C4-2B (cell line): ENCODE results near the gene GSDMA.

Experiments
- H3K27ac ChIP-seq: fragments of 450-650 bp; 2 replicates; pipeline ENCODE4 v1.5.1; 2017
- ZFX ChIP-seq: fragments of 450-650 bp; IDR thresholded peaks from 2 replicates; pipeline ENCODE4 v1.6.1; 2017
- TF ChIP-seq, protein P1 (sequence below): fragments of 450-650 bp; conservative IDR thresholded peaks from 2 replicates; pipeline ENCODE4 v1.5.1; 2017; ENCODE audit warnings: mild to moderate bottlenecking

Gene GSDMA

DNA sequence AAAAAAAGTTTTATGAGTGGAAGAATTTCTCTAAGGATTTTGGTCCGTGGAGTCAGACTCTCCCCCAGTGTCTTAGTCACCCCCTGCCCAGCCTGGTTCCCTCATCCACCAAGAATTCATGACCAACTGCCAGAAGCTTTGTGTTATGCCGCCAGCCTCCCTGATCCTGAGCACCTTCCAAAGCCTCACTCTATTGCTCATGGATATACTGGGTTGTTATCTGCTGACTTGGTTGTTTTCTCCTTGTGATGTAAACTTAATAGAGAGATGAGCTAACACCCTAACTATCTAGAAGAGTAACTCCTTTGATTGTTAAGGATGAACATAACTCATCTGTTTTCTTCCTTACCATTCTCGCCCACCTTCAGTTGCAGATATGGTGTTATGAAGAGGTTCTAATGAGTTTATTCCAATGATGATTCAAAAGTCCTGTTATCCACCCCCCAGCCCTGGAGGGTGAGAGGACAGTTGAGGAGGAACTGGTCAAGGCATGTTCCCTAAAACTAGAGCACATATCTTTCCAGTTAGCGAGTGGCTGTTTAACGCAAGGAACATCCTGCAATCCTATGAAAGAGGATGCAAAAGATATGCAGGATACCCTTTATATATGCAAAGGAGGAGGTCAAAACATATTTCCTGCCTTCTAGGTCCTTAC lies 16.3 kb downstream of the GSDMA start:
- no peak overlapping the region for H3K27ac ChIP-seq

DNA sequence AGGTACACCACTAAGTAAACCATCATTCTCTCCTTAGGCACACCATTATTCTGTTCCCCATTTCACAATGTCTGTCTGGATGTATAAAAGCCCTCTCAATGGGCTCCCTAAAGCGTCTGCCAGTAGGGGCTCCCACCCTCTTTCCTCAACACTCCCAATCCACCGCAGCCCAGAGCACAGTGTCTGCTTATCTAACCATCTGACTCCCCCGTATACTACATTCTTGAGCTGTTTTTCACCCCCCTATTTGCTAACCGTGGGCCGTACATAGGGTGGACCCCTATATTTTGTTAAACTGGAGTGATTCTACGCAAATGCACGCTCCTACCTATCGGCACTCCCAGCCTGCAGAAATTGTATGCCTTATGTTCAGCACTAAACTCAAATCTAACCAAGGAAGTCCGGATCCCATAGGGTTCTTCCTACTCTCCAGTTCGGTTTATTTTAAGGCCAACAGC lies 17.1 kb downstream of the GSDMA start:
- peak overlapping the region; percentile 97 for H3K27ac ChIP-seq
- TF ChIP-seq ZFX, result no peak
- TF ChIP-seq, protein P1, sequence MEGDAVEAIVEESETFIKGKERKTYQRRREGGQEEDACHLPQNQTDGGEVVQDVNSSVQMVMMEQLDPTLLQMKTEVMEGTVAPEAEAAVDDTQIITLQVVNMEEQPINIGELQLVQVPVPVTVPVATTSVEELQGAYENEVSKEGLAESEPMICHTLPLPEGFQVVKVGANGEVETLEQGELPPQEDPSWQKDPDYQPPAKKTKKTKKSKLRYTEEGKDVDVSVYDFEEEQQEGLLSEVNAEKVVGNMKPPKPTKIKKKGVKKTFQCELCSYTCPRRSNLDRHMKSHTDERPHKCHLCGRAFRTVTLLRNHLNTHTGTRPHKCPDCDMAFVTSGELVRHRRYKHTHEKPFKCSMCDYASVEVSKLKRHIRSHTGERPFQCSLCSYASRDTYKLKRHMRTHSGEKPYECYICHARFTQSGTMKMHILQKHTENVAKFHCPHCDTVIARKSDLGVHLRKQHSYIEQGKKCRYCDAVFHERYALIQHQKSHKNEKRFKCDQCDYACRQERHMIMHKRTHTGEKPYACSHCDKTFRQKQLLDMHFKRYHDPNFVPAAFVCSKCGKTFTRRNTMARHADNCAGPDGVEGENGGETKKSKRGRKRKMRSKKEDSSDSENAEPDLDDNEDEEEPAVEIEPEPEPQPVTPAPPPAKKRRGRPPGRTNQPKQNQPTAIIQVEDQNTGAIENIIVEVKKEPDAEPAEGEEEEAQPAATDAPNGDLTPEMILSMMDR, result no peak

More for the DNA sequence above, 16.3 kb downstream of the GSDMA start:
- TF ChIP-seq, protein P1, result no peak
- no peak for TF ChIP-seq ZFX

DNA sequence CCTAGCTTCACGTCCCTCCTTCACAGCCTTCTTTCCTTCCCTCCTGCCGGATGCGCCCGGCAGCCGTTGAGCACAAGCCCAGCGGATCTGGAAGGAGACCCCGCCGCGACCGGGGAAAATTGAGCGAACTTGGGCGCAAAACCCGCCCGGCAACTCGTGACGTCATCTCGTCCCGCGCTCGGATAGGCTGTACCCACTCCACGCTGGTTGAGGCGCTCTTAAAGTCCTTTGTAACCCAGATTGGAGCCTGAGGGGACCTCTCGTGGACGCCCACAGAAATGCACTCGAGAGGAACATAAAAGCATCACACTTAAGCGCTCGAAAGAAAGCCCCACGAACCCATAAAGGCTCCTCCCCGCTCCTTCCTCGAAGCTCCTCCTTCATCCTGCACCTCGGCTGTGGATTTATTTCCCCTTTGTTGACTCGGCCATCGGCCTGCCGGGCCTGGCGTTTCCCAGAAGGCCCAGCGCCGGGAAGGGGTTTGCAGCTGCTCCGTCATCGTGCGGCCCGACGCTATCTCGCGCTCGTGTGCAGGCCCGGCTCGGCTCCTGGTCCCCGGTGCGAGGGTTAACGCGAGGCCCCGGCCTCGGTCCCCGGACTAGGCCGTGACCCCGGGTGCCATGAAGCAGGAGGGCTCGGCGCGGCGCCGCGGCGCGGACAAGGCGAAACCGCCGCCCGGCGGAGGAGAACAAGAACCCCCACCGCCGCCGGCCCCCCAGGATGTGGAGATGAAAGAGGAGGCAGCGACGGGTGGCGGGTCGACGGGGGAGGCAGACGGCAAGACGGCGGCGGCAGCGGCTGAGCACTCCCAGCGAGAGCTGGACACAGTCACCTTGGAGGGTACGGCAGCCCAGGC lies 17.8 kb downstream of the GSDMA start, which contains the start of gene PSMD3:
TSS of gene PSMD3 (plus strand) at position 457 of the 856 bp plus-strand sequence. CDS start at position 621, 164 bp downstream.
- H3K27ac ChIP-seq, result peak within 1 kb of the TSS; percentile 97
- TF ChIP-seq ZFX, result peak; percentile 100
- TF ChIP-seq, protein P1, result peak; percentile 88

DNA sequence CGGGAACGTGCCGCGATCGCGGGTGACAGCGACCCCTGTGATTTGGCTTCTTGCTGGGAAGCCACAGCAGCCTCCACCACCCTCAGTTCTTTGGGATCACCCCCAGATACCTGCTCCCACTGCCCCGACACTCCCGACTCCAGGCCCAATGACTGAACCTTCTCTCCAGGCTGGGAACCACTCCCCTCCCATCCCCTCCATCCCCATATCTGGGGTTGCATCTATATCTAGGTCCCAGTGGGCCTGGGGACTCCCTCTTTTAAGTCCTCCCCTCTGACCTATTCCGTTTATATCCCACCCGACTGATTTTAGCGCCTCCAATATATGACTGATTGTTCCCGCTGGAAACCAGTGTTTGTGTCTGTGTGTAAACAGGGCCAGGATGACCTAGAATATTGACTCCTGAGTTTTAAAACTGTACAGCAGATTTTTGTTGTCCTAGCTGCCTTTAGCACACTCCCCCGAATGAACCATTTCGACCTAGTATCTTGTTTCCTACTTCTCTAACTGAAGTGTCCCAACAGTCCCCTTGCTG lies 18.5 kb downstream of the GSDMA start:
- H3K27ac ChIP-seq, result peak overlapping the region; percentile 97
- TF ChIP-seq, protein P1, result no peak
- no peak for TF ChIP-seq ZFX

DNA sequence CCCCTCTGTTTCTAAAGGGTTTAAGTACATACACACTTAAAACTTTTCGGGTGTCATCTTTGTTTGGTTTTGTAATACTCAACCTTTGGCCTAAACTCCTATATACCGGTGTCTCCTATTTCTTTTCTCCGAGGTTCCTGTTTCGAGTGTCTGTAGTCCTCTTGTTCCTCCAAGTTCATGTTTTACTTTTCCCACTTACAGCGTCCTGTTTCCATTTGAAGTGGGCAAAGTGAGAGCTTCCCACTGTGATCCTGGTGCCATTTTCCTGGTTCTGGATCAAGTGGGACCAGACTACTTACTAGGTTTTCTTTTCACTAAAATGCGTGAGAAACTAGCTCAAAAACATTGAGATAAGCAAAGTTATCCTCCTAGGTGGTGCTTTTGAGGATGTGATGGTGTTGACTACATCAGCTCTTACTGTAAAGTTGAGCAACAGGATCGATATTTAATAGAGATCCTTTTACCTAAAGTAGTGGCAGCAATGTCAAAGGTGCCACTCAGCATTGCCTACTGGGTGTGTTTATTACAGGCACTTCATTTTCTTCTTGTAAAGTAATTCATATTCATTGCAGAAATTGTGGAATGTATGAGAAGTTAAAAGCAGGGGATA lies 19.1 kb downstream of the GSDMA start:
- TF ChIP-seq, protein P1, result no peak
- TF ChIP-seq ZFX, result no peak
- H3K27ac ChIP-seq, result peak overlapping the region; percentile 97; the same call in 1 of the 2 replicates

DNA sequence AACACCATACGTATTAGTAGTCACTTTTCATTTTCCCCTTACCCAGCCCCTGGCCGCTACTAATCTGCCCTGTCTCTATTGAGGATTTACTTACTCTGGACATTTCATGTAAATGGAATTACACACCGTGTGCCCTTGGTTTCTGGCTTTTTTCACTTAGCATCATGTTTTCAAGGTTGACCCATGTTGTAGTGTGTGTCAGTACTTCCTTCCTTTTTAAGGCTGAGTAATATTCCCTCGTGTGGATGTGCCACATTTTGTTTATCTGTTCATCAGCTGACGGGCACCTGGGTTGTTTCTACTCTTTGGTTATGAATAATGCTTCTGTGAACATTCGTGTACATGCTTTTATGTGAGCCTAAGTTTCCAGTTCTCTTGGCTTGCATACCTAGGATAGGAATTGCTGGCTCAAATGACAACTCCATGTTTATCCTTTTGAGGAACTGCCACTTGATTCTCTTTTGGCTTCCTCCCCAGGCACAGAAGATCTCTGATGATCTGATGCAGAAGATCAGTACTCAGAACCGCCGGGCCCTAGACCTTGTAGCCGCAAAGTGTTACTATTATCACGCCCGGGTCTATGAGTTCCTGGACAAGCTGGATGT lies 25.5 kb downstream of the GSDMA start:
- no peak for TF ChIP-seq ZFX
- TF ChIP-seq, protein P1, result no peak
- H3K27ac ChIP-seq, result no peak overlapping the region
